Activated CD8-positive, alpha-beta T cell treated with anti-CD3 and anti-CD28 coated beads, Interleukin-2, amount 10 ng/mL, durations not matched to agents 7 days and 5 days (primary cell): Measurements from ENCODE around the gene RTN4RL1. TPM values are rescaled to one million over a fixed set of nuclear protein-coding genes. Genes with fewer than 3 reads are reported as not detected.

Experiments used
- ATAC-seq: fragments of 150-1000 bp; cut with Tn5 transposase; one replicate; pipeline ENCODE4 v1.10.0; 2021; ENCODE audit warnings: moderate library complexity
- CTCF ChIA-PET: fragments of 350-600 bp; sonication (Branson Sonifier 250); formaldehyde crosslinking; loops from one replicate; lab custom pipeline; 2021; ENCODE audit warnings: antibody characterized with exemption; lab: Charles Lee
- POLR2A ChIA-PET: fragments of 350-600 bp; sonication (Branson Sonifier 250); formaldehyde crosslinking; loops from one replicate; lab custom pipeline; 2021; ENCODE audit warnings: antibody characterized with exemption; lab: Charles Lee
- DNase-seq: peaks from one replicate; pipeline ENCODE4 v3.0.0-alpha.2; 2020
- H3K27ac Mint-ChIP-seq: one replicate; pipeline ENCODE4 v1.8.0; 2021; ENCODE audit warnings: mild to moderate bottlenecking, mixed read lengths
- H3K27me3 Mint-ChIP-seq: one replicate; pipeline ENCODE4 v1.8.0; 2021; ENCODE audit warnings: low read depth, mixed read lengths
- H3K36me3 Mint-ChIP-seq: one replicate; pipeline ENCODE4 v1.8.0; 2021; ENCODE audit warnings: low read depth, mixed read lengths
- H3K4me1 Mint-ChIP-seq: one replicate; pipeline ENCODE4 v1.8.0; 2021; ENCODE audit warnings: low read depth, mixed read lengths
- H3K4me3 Mint-ChIP-seq: one replicate; pipeline ENCODE4 v1.8.0; 2021; ENCODE audit warnings: mild to moderate bottlenecking, mixed read lengths
- H3K9me3 Mint-ChIP-seq: one replicate; pipeline ENCODE4 v1.8.0; 2022; ENCODE audit warnings: mixed read lengths; ENCODE audit not compliant: insufficient read depth
- total RNA-seq, 2 experiments: library from RNA; stranded (reverse); gene quantifications; one replicate each; pipeline ENCODE4 v1.2.3, GENCODE V29; 2021

RTN4RL1 gene
- total RNA-seq, 2 experiments from 2014 or later: 0.10 to 0.18 TPM

DNA sequence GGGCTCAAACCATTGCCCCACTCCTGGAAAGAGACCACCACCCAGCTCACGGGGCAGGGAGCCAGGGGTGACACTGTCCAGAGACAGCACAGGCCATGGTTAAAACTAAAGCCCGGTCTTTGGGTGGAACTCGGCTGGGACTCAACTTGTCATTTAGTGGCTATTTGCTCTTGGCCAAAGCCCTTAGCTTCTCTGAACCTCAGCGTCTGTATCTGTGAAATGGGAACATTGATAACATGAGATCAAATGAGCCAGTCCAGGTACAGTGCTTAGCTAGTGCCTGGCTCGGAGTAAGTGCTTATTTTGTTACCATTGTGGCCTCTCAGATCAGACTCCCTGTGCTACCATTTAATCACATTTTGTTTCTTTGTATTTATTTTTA lies 48.5 kb downstream of the RTN4RL1 start:
- H3K4me3 Mint-ChIP-seq: no peak overlapping the region
- peaks cover 12% of the 10 kb centered on the region for H3K27me3 Mint-ChIP-seq
- H3K4me1 Mint-ChIP-seq: peaks cover 31% of the 10 kb centered on the region
- no peak overlapping the region for H3K27ac Mint-ChIP-seq
- H3K36me3 Mint-ChIP-seq: no peaks in the 10 kb centered on the region
- H3K9me3 Mint-ChIP-seq: no peaks in the 10 kb centered on the region
- ChIA-PET CTCF (no interaction called here), POLR2A (no interaction called here)
- ATAC-seq (no peak), DNase-seq (no peak)

DNA sequence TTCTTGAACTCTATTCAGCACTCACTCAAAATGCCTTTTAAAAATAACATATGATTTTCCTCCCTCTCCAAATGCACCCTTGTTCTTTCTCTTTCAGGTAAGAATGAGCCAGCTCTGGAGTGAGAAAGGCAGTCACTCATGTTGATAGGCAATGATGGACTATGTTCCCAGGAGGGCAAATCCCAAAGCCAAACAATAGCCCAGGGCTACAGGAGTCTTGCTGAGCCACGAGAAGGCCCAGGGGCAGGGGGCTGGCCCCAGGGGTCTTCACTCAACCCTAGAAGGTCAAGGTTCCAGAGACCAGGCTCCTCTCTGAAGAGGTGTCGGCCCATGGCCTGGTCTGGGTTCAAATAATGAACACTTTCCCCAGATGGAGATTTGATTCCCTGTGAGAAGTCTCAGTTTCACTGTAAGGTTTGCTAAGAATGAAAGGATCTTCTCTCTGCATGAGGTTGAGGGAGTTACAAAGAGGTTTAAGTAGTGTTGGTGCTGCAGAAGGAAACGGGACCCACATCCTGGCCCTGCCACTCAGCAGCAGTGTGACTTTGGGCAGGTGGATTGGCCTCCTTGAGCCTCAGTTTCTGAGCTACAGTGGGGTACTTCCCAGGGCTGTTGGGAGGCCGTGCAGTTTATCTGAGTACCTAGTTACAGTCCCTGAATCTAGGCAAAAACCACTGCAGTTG lies 49.0 kb downstream of the RTN4RL1 start:
- H3K4me3 Mint-ChIP-seq: no peak overlapping the region

DNA sequence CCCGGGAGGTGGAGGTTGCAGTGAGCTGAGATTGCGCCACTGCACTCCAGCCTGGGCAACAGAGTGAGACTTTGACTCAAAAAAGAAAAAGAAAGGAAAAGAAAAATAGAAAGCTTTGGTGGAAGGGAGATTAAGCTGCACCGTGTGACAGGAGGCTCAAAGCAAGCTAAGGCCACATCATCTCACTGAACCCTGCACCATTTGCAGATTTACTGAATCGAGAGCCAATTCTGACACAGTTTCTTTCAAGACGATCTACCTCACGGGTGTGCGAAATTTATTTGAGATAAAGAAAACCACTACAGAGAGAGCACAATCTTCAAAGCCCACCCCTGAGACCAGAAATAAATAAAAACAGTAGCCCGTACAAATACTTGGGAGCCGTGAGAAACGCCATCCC lies 49.6 kb downstream of the RTN4RL1 start:
- Mint-ChIP-seq H3K4me3 (no peak overlapping the region), H3K9me3 (no peaks in the 10 kb centered on the region), H3K27me3 (peaks cover 11% of the 10 kb centered on the region), H3K27ac (peak overlapping the region; percentile 10), H3K36me3 (no peaks in the 10 kb centered on the region), H3K4me1 (peaks cover 31% of the 10 kb centered on the region)
- ChIA-PET POLR2A (no interaction called here), CTCF (no interaction called here)
- ATAC-seq: peak; percentile 17
- no peak for DNase-seq

More for the DNA sequence above, 49.0 kb downstream of the RTN4RL1 start:
- DNase-seq (peak; percentile 65), ATAC-seq (peak; percentile 82)
- Mint-ChIP-seq H3K27ac (peak overlapping the region; percentile 22), H3K27me3 (peaks cover 11% of the 10 kb centered on the region), H3K4me1 (peaks cover 31% of the 10 kb centered on the region), H3K36me3 (no peaks in the 10 kb centered on the region), H3K9me3 (no peaks in the 10 kb centered on the region)
- POLR2A ChIA-PET: no interaction called here
- CTCF ChIA-PET: no interaction called here

DNA sequence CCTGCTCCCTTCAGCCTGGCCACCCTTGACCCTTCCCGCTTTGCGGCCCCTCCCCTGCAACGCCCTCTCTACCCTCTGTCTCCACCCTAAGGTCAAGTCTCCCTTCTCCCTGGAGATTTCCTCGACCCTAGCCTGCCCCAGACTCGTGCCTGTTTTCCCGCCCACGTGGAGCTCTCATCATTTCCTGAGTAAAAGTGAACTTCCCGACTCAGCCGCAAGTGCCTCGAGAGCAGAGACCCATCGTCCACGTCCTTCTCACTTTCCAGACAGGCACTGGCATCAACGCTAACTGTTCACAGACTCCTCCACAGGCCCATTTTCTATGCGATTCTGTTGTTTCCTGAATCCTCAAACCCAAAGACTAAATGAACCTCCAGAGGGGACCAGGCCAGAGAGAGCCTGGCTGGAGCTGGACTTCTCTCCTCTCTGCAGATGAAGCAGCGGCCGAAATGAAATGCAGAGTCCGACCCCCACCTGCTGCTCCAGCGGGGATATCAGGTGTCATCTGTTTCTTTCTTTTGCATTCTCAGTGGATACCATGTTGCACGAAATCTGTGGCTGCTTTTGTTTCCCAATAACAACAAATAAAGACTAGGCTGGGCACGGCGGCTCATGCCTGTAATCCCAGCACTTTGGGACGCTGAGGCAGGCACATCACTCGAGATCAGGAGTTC lies 52.5 kb downstream of the RTN4RL1 start:
- ATAC-seq: no peak
- no peak for DNase-seq
- H3K27ac Mint-ChIP-seq: no peak overlapping the region
- H3K9me3 Mint-ChIP-seq: no peaks in the 10 kb centered on the region
- no peaks in the 10 kb centered on the region for H3K36me3 Mint-ChIP-seq
- ChIA-PET POLR2A (no interaction called here), CTCF (no interaction called here)
- H3K4me3 Mint-ChIP-seq: no peak overlapping the region
- H3K27me3 Mint-ChIP-seq: peaks cover 4% of the 10 kb centered on the region
- H3K4me1 Mint-ChIP-seq: peaks cover 35% of the 10 kb centered on the region

DNA sequence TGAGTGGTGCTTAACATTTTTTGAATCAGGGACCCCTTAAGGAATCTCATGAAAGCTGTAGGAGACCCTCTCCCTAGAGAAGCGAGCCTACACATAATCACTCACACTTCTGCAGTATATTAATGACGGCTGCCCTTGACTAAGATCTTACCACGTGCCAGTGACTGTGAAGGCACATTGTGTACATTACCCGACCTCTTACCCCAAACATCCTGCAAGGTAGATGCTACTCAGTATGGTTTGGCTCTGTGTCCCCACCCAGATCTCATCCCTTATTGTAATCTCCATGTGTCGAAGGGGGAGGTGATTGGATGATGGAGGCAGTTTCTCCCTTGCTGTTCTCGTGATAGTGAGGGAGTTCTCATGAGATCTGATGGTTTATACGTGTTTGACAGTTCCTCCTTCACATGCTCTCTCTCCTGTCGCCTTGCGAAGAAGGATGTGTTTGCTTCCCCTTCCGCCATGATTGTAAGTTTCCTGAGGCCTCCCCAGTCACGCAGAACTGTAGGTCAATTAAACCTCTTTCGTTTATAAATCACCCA lies 54.2 kb downstream of the RTN4RL1 start:
- Mint-ChIP-seq H3K36me3 (no peaks in the 10 kb centered on the region), H3K4me1 (peaks cover 34% of the 10 kb centered on the region), H3K27ac (no peak overlapping the region), H3K27me3 (peaks cover 7% of the 10 kb centered on the region), H3K9me3 (no peaks in the 10 kb centered on the region), H3K4me3 (no peak overlapping the region)
- CTCF ChIA-PET: no interaction called here
- no peak for DNase-seq
- POLR2A ChIA-PET: no interaction called here
- ATAC-seq: no peak

DNA sequence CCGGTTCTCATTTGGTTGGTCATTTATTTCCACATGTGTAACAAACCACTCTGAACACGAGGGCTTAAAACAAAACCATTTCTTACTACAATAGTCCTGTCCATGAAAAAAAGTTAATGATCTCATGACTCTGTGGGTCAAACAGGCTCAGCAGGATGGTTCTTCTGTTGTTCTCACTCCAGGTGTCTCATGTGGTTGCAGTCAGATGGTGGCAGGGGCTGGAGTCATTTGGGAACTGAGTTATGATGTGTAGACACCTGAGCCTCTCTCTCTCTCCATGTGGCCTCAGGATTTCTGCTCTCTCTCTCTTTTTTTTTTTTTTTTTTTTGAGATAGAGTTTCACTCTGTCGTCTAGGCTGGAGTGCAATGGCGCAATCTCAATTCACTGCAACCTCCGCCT lies 55.4 kb downstream of the RTN4RL1 start:
- peaks cover 8% of the 10 kb centered on the region for H3K27me3 Mint-ChIP-seq
- no peak overlapping the region for H3K4me3 Mint-ChIP-seq
- ATAC-seq (no peak), DNase-seq (no peak)
- ChIA-PET POLR2A (no interaction called here), CTCF (no interaction called here)
- no peak overlapping the region for H3K27ac Mint-ChIP-seq
- no peaks in the 10 kb centered on the region for H3K9me3 Mint-ChIP-seq
- H3K4me1 Mint-ChIP-seq: peaks cover 29% of the 10 kb centered on the region
- H3K36me3 Mint-ChIP-seq: no peaks in the 10 kb centered on the region

DNA sequence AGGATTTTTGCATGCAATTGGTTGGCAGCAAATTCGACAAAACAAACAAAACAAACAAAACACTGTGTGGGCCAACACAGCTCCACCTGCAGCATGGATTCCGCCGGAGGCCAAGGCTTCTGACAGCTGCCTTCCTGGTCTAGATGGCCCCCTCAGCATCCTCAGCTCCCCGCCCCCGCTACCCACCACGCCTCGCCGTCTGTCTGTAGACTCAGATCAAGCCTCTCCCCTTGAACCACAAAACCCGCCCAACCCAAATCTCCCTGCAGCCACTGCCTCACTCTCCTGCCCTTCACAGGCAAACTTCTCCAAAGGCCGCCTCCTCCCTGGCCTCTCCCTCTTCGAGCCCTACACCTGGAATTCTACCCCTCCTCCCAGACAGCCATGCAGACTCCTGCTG lies 57.9 kb downstream of the RTN4RL1 start:
- POLR2A ChIA-PET: no interaction called here
- no peaks in the 10 kb centered on the region for H3K9me3 Mint-ChIP-seq
- no peak overlapping the region for H3K4me3 Mint-ChIP-seq
- ATAC-seq (peak; percentile 79), DNase-seq (peak; percentile 61)
- peaks cover 4% of the 10 kb centered on the region for H3K27me3 Mint-ChIP-seq
- no peaks in the 10 kb centered on the region for H3K36me3 Mint-ChIP-seq
- CTCF ChIA-PET: interaction anchor here (0.5 kb wide), 1 partner anchor 56 kb away, joined by 3 read pairs; no protein-coding TSS in a partner anchor
- H3K4me1 Mint-ChIP-seq: peaks cover 20% of the 10 kb centered on the region
- H3K27ac Mint-ChIP-seq: peak overlapping the region; percentile 60

DNA sequence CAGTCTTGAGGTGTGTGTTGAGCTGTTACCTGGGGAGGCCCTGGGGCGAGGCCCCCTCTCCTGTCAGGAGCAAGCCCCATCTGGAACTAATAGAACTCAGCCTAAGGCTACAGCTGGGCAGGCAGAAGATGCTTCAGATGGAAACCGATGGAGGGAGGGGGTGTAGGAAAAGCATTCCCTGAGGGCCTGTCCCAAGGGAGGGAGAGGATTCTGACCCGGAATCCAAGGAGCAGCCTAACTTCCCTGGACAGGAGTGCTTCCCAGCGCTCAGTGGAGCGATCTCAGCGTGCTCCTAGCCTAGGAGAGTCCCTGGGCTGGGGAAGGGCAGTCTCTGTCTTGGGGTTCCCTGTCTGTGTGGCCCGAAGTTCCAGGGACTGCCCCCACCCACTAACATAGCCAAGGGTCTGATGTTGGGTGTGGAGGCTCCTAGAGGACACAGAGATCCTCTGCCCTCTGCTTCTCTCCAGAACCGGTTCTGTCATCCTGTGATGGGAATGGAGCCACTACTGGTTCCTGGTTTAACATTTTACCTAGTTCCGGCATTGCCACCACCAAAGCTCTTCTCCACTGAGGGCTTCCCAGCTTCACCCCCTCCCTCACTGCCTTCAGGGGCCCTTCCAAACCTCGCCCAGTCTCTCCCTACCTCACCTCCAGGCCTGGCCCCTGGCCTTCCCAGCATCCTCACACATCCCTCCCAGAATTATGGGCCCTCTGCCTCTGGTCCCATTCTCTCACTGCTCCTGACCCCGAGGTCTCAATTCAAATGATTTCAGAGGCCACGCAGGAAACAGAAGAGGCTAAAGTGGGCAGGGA lies 58.7 kb downstream of the RTN4RL1 start:
- CTCF ChIA-PET: interaction anchor here (0.5 kb wide), 1 partner anchor 56 kb away, joined by 3 read pairs; no protein-coding TSS in a partner anchor
- Mint-ChIP-seq H3K27ac (no peak overlapping the region), H3K4me3 (no peak overlapping the region), H3K4me1 (peaks cover 20% of the 10 kb centered on the region), H3K36me3 (no peaks in the 10 kb centered on the region), H3K27me3 (peaks cover 4% of the 10 kb centered on the region), H3K9me3 (no peaks in the 10 kb centered on the region)
- DNase-seq: no peak
- no peak for ATAC-seq
- POLR2A ChIA-PET: no interaction called here

DNA sequence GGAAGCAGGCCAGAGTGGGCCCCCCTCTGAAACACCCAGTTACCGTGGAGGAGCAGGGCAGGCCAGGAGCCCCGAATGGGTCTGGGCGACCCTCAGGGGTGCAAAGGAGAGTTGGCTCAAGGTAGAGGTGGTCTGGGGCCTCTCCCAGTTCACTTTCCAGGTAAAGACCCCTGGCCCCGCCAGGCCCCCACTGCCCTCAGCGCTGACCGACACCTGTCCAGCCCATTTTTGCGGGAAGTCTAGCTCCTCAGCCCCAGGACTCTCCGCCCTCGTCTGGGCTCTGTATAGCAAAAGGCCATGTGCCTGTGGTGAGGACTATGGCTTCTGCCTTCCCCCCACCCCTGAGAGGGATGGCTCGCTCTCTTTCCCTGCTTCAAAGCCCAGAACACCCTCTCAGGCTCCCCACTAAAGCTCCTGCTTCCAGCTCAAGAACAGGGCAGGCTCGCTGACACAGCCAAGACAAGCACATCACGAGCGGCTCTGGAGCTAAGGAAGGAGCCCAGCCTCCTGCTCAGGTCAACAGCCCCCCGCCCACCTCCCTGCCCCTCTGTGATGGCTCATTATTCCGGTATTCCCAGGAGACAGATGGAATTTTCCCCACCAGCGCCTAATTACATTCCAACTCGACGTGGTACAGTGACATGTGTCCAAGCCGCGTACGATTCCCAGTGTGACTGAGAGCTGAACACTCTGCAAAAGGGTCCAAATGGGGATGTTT lies 59.4 kb downstream of the RTN4RL1 start:
- Mint-ChIP-seq H3K4me1 (peaks cover 20% of the 10 kb centered on the region), H3K36me3 (no peaks in the 10 kb centered on the region), H3K27me3 (peaks cover 4% of the 10 kb centered on the region), H3K9me3 (no peaks in the 10 kb centered on the region), H3K4me3 (no peak overlapping the region), H3K27ac (peak overlapping the region; percentile 20)
- POLR2A ChIA-PET: no interaction called here
- no peak for ATAC-seq
- CTCF ChIA-PET: no interaction called here
- DNase-seq: no peak

DNA sequence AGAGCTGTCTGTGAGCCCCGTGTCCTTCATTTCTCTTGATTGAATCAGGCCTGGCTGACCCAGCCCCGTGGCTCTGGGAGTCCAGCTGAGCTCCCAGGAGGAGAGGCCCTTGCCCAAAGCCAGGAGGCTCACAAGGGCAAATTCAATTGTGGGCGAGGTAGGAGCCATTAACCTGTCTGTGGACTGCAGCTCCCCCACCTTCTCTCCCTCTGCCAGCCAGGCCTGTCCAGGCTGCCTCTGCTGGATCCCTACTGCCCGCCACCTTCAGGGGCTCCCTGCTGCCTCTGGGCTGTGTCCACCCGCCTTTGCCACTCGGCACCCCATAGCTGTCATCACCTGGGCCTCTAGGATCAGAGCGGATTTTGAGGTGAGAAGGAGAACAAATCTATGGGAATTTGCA lies 61.9 kb downstream of the RTN4RL1 start:
- Mint-ChIP-seq H3K4me3 (no peak overlapping the region), H3K27ac (no peak overlapping the region), H3K9me3 (no peaks in the 10 kb centered on the region), H3K27me3 (peaks cover 4% of the 10 kb centered on the region), H3K4me1 (peaks cover 18% of the 10 kb centered on the region), H3K36me3 (no peaks in the 10 kb centered on the region)
- ATAC-seq: no peak
- ChIA-PET CTCF (no interaction called here), POLR2A (no interaction called here)
- no peak for DNase-seq

DNA sequence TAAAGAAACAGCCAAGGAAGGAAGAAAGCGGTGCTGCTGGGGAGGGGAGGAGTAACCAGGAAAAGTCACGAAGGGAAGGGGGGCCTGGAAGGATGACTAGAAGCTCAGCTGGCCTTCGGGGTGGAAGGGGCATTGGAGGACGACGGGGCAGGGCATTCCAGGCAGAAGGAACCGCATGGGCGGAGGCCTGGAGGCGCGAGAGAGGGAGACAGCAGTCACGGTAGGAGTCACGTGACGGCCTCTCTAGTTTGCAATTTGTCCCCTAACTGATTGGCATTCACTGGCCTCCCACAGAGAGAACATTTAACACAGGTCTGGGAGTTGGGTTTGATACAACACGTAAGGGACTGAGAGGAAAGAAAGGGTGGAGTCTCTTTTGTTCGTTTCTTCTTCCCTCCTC lies 63.9 kb downstream of the RTN4RL1 start:
- no peaks in the 10 kb centered on the region for H3K9me3 Mint-ChIP-seq
- CTCF ChIA-PET: no interaction called here
- no peak for DNase-seq
- no peaks in the 10 kb centered on the region for H3K4me1 Mint-ChIP-seq
- peaks cover 2% of the 10 kb centered on the region for H3K27me3 Mint-ChIP-seq
- H3K36me3 Mint-ChIP-seq: no peaks in the 10 kb centered on the region
- POLR2A ChIA-PET: no interaction called here
- no peak overlapping the region for H3K4me3 Mint-ChIP-seq
- H3K27ac Mint-ChIP-seq: no peak overlapping the region
- no peak for ATAC-seq
